HG03045 (cell line): ENCODE data around the gene PPP4C.

ENCODE experiments used
- ATAC-seq: cut with Tn5 transposase; IDR thresholded peaks from one replicate; pipeline ENCODE4 v1.9.1; 2021; ENCODE audit warnings: mild to moderate bottlenecking, moderate library complexity; ENCODE audit not compliant: unreplicated experiment

Gene PPP4C

DNA sequence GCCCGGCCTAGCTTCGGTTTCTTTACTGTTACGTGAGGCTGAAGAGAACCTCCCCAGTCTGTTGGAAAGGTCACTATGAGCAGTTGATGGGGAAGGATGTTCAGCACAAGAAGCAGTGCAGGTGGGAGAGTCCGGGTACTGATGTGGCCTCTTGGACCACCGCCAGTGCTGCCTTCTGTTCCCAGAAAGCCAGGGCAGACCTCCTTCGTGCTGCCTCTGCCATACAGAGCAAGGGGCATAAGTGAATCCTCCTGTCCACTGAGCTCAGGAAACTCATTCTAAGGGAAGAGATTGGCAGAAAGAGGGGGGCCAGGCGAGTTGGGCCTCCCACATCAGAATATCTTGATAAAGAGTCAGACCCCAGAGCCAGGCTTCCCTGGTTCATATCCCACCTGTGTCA lies 3.7 kb downstream of the PPP4C start:
- no peak for ATAC-seq

DNA sequence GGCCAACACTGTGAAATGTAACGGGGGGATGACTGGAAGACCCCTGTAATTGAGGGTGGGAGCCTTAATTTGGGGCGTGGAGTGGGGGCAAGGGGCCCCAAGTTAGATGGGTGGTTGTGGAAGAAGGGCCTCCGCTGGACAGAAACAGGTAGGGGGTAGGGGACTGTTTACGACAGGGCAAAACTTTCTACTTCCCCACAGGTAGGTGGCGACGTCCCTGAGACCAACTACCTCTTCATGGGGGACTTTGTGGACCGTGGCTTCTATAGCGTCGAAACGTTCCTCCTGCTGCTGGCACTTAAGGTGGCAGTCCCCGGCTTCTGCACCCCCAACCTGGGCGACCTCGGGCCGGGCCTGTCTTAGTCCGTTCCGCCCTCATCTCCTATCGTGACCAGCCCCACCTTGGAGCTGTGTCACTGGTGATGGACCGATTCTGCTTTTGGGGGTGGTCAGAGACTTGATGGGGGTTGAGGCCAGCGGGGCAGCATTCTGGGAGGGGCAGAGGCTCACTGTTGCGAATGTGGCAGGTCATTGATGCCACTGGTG lies 6.8 kb downstream of the PPP4C start:
- no peak for ATAC-seq

DNA sequence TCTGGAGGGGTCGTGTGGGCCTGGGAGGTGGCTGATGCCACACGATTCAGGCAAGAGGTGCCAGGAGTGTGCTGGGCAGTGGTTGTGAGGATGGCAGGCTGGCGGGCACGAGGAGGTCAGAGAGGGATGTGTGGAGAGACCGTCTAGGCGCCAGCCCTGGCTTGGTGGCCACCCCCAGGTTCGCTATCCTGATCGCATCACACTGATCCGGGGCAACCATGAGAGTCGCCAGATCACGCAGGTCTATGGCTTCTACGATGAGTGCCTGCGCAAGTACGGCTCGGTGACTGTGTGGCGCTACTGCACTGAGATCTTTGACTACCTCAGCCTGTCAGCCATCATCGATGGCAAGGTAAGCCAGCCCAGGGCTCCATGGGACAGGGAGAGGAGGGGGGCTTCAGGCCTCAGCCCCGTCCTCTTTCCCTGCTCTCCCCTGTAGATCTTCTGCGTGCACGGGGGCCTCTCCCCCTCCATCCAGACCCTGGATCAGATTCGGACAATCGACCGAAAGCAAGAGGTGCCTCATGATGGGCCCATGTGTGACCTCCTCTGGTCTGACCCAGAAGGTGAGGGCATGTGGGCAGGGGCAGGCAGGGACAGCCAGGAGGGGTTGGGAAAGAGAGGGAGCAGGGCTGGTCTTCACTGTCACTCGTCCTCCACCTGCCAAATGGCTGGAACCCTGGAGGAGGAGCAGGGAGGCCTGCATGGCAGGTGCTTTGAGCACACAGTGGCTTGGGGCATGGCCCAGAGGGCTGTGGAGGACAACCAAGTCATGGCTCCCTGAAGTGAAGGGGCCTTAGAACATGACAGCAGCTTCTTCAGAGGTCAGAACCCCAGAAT lies 7.6 kb downstream of the PPP4C start:
- ATAC-seq: no peak

DNA sequence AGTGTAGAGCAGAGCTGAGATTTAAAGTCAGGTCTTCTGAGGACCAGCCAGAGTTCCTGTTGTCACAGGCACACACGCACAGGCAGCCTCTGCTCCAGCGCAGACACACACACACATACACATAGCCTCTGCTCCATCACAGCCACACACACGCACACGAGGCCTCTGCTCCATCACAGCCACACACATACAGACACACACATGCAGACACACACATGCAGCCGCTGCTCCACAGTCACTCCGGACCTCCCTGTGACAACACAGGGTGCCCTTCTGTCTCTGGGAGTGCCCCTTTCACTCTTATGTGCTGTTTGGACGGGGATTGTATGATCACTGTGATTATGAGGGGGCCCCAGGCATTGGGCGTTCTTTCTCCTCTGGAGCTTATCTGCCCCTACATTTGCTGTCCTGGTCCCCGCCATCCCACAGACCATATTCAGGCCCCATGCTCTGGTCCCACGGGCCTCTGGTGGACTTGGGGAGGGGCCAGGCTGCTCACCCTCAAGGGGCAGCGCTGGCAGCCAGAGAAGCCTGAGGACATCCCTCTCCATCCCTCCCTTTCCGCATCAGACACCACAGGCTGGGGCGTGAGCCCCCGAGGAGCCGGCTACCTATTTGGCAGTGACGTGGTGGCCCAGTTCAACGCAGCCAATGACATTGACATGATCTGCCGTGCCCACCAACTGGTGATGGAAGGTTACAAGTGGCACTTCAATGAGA lies 8.5 kb downstream of the PPP4C start:
- no peak for ATAC-seq

DNA sequence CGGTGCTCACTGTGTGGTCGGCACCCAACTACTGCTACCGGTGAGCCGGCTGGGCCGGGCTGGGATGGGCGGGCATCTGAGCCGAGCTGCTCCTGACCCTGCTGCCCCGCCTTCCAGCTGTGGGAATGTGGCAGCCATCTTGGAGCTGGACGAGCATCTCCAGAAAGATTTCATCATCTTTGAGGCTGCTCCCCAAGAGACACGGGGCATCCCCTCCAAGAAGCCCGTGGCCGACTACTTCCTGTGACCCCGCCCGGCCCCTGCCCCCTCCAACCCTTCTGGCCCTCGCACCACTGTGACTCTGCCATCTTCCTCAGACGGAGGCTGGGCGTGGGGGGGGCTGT lies 9.0 kb downstream of the PPP4C start:
- ATAC-seq: no peak

DNA sequence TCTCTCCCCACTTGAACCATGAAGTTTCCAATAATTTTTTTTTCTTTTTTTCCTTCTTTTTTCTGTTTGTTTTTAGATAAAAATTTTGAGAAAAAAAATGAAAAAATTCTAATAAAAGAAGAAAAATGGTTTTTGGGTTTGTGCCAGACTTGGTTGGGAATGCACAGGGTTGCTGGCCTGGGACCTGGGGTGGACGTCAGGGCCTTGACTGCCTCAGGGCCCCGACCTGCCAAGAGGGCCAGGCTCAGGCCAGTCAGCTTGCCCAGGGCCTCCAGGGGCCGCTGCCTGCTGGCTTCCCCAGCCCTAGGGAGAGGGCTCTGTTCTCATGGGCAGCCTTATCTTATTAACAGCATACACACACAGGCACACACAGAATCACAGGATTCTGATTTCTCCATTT lies 9.5 kb downstream of the PPP4C start:
- no peak for ATAC-seq

DNA sequence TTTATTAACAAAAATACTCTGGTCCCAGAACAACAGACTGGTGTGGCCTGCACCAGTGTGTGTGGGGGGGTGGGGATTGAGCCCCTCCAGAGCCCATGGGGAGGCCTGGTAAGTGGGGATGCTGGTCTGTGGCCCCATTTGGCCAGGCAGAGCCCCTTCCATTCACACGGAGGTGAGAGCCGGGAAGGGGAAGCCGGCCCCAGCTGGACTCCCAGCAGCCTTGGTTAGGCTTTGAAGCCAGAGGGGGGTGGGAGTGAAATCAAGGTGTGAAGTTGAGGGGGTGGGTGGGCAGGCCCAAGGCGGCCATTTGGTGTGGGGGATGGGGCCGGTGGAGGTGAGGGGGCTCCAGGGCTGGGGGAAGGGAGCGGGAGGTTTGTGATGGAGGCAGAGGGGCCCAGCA lies 10.0 kb downstream of the PPP4C start:
- ATAC-seq: no peak

DNA sequence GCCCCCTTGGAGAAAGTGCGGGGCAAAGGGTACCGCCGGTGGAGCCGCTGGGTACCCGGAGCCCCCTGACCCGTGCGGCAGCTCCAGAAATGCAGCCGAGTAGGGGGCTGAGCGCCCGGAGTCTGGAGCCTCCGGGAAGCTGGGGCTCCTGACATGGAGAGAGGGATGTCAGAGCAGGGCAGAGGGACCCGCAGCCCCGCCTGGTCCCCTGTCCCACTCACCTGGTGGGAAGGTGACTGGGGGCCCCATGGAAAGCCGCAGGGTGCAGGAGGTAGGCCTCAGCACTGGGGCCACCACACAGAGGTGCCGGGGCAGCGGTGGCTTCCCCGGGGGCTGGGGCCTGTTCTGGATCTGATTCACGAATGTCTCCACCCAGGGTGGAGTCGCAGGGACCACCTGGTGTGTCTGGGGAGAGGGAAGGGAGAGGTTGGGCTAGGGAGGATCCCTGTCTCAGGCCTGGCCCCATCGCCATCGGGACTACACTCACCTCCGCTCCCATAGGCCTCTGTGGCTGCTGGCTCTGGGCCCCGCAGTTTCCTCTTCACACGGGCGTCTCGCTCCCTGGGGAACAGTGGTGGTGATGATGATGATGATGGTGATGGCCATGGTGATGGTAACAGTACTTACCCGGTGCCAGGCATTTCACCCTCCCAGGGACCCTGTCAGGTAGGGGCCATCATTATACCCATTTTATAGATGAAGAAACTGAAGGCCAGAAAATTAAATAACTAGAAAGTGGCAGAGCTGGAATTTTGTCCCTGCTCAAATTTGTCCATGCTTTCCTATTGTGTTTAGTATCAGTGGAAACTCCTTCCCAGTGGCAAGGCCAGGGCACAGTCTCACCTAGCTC lies 10.7 kb downstream of the PPP4C start:
- ATAC-seq: no peak

DNA sequence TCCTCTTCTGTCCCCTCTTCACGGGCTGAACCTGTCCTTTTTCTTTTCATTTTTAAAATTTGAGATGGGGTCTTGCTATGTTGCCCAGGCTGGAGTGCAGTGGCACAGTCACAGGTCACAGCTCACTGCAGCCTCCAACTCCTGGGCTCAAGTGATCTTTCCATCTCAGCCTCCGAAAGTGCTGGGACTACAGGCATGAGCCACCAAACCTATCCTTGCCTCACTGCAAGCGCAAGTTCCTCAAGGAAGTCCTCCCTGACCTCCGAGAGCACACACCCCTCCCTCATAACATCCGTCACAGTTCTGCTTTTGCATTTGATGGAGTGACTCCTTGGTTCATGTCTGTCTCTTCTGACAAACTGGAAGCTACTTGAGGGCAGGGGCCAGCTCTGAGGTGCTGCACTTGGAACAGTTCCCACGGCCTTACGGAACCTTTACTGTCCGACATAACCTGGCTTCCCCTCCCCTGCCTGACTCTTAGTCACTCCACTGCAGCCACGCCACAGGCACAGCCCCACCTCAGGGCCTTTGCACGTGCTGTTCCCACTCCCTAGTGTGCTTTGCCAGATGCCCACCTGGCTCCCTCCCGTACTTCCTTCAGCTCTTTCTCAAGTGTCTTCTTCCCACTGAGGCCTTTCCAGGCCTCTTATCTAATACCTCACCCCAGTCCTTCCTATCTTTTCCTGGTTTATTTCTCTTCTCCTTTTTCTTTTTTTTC lies 11.5 kb downstream of the PPP4C start:
- no peak for ATAC-seq

DNA sequence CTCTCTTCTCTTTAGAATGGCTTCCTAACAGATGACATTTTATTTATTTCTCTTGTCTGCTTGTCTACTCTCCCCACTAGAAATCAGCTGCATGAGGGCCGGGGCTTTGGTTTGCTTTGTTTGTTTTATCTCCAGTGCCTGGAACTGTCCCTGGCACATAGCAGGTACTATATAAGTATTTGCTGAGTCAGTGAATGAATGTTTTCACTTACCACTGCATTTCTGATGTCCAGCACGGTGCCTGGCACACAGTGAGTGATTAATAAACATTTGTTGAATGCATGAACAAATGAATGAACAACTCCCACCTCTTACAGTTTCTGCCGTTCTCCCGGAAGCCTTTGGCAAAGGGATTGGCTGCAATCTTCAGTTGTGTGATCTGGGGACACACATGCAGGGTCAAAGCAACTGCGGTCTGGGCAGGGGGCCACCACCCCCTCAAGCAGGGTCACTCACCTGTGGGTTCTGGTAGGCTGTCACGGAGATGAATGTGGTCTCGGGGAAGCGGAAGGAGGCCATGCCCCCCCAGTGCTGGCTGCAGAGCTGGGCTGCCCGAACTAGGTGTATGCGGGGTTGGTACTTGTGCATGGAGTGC lies 12.5 kb downstream of the PPP4C start:
- ATAC-seq: no peak

DNA sequence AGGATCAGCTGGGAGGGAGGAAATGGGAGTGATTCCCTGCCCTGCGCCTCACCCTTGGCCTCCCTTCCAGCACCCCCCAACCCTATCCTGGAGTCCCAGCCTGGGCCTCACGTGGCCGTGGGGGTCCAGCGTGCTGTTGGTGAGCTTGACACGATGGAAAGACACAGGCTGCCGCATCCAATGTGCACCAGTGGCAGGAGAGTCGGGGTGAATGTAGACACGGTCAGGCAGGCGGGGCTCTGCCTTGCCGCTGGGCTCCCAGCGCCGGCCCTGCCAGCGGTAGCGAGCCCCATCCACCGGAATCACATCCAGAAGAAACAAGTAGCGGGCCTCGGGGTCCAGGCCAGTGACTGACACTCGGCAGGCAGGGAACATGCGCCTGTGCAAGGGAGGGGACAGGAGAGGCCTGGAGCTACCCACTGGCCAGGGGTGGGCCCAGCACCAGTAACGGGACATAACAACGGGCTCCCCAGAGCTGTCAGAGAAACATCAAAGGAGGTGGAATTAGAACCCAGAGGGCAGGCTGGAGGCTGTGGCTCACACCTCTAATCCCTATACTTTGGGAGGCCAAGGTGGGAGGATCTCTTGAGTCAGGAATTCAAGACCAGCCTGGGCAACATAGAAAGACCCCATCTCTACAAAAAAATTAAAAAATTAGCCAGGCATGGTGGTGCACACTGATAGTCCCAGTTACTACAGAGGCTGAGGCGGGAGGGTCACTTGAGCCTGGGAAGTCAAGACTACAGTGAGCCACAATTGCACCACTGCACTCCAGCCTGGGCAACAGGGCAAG lies 13.2 kb downstream of the PPP4C start:
- no peak for ATAC-seq

DNA sequence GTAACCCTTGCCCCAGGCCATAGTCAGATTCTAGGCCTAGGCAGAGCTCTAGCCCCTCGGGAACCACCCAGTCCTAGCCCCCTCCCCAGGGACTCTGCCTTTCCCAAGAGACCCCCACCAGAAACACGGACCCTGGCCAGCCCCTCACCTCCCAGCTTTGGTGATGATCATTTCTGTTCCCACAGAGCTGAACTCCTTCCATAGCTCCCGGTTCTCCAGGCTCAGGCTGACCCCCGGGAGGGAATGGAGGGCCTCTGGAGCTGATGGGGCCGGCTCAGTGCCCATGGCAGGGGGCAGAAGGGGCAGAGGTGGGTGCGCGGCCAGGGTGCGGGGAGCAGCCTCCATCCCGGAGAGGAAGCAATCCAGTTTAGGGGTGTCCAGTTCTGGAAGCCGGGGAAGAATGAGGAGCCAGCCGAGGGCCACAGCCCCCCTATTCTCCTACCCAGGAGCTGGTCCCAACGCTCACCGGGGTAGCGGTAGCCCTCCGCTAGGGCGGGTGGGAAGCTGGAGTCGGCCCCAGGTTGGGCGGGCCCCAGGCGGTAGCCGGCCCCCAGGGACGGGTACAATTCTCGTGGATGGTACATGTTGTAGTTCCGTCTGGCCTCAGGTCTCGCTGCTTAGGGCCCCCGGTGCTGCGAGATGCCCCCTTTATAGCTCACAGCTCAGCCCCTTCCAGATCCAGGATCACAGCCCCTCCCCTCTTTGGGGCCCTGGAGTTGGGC lies 15.0 kb downstream of the PPP4C start:
- ATAC-seq: no peak

DNA sequence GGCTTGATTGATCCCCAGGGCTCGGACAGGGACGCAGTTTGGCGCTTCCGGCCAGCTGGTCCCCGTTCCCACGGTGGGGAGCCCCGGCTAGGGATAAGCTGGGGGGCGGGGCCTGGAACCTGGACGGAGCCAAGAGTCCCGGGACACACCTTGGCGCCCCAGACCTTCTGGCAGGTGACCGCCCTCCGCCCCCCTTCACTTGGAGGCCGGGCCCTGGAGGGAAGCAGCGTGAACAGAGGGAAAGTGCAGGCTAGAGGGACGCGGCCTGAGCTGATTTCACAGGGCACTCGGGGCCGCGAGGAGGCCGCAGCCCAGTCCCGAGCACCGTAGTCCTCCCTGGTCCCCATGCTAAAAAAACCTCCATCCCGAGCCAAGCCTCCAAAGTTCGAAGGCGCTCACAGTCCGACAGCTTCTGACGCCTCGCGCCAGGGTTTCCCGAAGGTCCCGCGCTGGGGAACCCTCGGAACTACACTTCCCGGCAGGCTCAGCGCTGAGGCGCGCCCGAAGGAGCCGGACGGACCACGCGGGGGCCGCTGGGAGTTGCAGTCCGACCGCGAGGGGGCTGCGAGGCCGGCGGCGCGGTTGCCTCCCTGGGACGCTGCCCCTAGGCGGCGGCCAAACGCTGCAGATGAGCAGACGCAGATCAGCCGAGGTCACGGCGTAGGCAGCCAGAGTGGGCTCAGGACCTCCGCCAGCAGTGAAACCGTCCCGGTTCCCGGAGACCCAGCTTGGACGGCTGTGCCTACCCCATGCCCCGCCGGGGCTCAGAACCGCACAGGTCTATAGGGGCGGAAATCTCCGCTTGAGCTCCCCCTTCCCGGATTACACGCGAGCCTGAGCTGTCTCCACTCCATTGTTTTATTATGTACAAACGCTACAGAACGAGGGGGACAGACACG lies 15.9 kb downstream of the PPP4C start, which contains the start of gene TBX6:
Gene TBX6 (minus strand): TSS at position 451 of the 899 bp plus-strand sequence. CDS start 731 bp downstream, outside the sequence.
- peak; percentile 58 for ATAC-seq

DNA sequence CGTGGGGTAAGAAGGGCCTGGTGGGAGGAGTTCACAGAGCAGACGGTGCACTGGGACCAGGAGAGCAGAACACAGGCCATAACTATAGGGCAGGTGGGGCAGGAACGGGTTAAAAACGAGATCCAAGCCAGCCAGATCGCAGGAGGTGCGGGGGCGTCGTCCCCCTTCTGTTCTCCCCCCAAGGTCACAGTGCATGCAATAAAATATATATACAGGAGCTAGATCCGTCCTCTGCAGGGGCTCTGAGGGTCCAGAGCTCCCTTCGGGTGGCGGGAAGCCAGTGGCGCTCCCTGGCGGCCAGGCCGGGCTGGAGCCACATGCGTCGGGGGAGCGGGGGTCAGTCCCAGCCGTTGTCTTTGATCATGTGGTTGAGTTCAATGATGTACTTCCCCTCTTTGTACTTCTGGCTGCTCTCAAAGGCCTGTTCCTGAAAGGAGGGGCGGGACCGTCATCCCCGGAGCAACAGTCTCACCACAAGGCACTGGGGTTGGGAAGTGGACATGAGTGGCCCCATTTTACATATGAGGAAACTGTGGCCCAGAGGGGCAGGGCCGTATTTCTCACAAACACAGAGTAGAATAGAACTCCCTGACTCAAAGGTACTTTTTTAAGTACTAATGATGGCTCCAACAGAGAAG lies 16.7 kb downstream of the PPP4C start:
- ATAC-seq: peak; percentile 36

DNA sequence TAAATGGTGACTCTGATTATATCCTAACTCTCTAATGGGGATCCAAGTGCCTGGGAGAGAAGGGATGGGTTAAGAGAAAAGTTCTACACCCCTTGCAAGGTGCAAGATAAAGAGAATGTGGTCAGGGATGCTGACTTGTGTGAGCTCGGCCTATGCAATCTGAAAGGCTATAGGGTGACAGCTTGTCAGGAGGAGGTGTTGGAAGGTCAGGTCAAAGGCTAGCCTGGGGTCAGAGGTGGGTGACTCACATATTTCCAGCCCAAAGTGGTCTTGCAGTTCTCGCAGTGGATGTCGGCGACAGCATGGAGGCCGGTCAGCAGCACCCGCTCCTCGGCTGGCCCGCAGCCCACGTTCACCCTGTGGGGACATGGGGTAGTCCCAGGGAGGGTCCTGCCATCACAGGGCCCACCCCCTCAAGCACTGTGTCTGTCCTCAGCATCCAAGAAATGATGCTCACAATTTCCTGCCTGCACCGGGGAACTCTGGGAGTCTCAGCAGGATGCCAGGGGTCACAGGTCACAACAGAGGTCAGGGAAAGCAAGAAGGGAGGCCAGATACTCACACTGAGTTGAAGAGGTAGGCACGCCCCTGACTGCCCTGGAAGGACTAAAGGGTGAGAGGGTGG lies 18.9 kb downstream of the PPP4C start:
- no peak for ATAC-seq

DNA sequence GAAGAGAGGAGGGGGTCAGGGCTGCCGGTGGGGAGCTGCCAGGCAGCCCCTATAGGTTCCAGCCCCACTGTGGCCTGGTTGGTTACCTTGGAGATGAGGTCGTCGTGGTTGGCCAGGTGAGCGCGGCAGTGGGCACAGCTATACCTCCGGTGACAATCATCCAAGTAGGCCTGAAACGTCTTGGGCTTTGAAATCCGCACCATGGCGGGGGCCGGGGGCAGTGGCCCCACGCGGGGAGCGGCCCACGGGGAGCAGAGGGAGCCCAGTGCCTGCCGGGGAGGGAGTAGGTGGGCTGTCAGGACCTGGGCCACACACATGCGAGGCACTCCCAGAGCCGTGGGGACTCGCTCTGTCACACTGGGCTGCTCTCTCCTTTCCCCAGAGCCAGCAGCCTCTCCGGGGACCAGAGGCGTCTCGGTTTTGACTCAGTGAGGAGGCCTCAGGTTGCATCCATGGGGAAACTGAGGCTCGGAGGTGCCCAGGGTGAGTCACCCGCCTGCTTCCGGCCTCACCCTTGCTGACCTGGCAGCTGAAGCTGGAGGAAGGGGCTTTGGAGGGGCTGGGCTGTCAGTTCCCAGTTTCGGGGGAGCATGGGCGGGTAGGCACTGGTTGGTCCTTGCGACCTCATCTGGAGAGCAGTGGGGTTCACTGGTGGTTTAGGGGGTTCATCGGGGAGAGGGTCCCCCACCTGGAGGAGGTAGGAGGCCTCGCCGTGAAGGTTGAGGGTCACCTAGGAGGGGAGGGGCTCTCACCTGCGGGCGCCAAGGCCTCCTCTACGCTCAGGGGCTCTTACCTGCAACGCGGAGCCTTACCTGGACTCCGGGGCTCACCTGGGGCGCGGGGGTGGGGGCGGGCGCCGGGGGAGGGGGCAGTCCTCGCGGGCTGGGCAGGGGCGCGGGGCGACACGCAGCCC lies 19.6 kb downstream of the PPP4C start:
- no peak for ATAC-seq
